ENCODE measurements around the gene CT45A1.
"Not testable (repeated sequence)": the region's sequence is repeated elsewhere in the genome, so short reads cannot be mapped to it uniquely, and the experiment has no call there.

GRCh38 chrX:135713183-135713689 is at the start of gene CT45A1:
- TF ChIP-seq, protein P1, sequence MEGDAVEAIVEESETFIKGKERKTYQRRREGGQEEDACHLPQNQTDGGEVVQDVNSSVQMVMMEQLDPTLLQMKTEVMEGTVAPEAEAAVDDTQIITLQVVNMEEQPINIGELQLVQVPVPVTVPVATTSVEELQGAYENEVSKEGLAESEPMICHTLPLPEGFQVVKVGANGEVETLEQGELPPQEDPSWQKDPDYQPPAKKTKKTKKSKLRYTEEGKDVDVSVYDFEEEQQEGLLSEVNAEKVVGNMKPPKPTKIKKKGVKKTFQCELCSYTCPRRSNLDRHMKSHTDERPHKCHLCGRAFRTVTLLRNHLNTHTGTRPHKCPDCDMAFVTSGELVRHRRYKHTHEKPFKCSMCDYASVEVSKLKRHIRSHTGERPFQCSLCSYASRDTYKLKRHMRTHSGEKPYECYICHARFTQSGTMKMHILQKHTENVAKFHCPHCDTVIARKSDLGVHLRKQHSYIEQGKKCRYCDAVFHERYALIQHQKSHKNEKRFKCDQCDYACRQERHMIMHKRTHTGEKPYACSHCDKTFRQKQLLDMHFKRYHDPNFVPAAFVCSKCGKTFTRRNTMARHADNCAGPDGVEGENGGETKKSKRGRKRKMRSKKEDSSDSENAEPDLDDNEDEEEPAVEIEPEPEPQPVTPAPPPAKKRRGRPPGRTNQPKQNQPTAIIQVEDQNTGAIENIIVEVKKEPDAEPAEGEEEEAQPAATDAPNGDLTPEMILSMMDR (IDR thresholded peaks at IDR 0.05; ENCODE audit: insufficient read depth, low read length, poor library complexity, severe bottlenecking): not testable (repeated sequence)
- TF ChIP-seq EZH2phosphoT487 (conservative IDR thresholded peaks at IDR 0.05; ENCODE audit: low read length): not testable (repeated sequence)

Data from SU-DHL-6 (cell line).